NT2/D1 (cell line): ENCODE measurements around the gene PTRHD1.

Source experiments
- SUZ12 ChIP-seq: IDR thresholded peaks from 2 replicates; pipeline ENCODE4 v1.6.1; 2011; ENCODE audit not compliant: insufficient read length, insufficient read depth; ENCODE audit errors: extremely low read depth
- YY1 ChIP-seq: IDR thresholded peaks from 2 replicates; pipeline ENCODE4 v1.6.1; 2011; ENCODE audit not compliant: insufficient read length, insufficient read depth
- ZNF274 ChIP-seq: IDR thresholded peaks from 2 replicates; pipeline ENCODE4 v1.6.1; 2011; ENCODE audit warnings: mild to moderate bottlenecking, low read depth, low read length

- TF ChIP-seq YY1 (no peak), ZNF274 (no peak), SUZ12 (no peak)
Observed at GRCh38 chr2:24830786-24831185, 37.6 kb upstream of the PTRHD1 start.
